Mesodermal cell (in vitro differentiated cells): ENCODE results near the gene IMPA2.

Source experiments
- H3K27ac ChIP-seq: 2 replicates; pipeline ENCODE4 v1.7.0; 2013; ENCODE audit warnings: mild to moderate bottlenecking, low read depth, low read length, moderate library complexity; ENCODE audit not compliant: severe bottlenecking
- H3K36me3 ChIP-seq: 2 replicates; pipeline ENCODE4 v1.7.1; 2013; ENCODE audit warnings: mild to moderate bottlenecking, low read length, moderate library complexity; ENCODE audit not compliant: control insufficient read depth, insufficient read depth
- H3K4me1 ChIP-seq: one replicate; pipeline ENCODE4 v1.7.1; 2013; ENCODE audit warnings: mild to moderate bottlenecking, low read length; ENCODE audit not compliant: insufficient read depth, control insufficient read depth, poor library complexity, severe bottlenecking
- H3K4me3 ChIP-seq: 2 replicates; pipeline ENCODE4 v1.7.0; 2013; ENCODE audit warnings: low read length, control low read depth, mild to moderate bottlenecking; ENCODE audit not compliant: insufficient read depth, poor library complexity, severe bottlenecking; ENCODE audit errors: extremely low read depth
- H3K9me3 ChIP-seq: 2 replicates; pipeline ENCODE4 v1.7.1; 2013; ENCODE audit warnings: mild to moderate bottlenecking, low read length, moderate library complexity; ENCODE audit not compliant: control insufficient read depth
- WGBS, 2 experiments: methylation state at CpG; one replicate each; pipeline ENCODE4 v1.1.5; 2013; ENCODE audit warnings: missing lambda C conversion rate in 2 of 2; ENCODE audit not compliant: insufficient coverage in 2 of 2; 5-methylcytosine and 5-hydroxymethylcytosine counted together

The IMPA2 gene

DNA sequence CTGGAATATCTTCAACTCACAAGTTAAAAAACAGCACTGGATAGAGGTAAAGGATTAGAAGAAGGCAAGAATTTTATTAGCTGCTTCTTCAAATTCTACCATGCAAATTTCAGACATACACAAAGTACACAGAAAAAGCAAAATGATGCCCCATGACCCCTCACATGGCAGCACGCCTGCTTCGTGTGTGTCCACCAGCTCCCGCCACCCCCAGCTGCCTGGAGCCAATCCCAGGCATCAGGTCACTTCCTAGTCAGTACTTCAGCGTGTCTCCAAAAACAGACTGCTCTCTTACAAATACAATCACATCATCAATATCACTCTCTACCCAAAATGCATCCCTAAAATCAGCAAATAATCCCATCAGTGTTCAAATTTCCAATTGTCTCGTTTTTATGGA, 35.8 kb downstream of the IMPA2 start:
- Histone ChIP-seq H3K4me1 (no peaks in the 10 kb centered on the region), H3K9me3 (no peaks in the 10 kb centered on the region), H3K4me3 (no peak overlapping the region), H3K27ac (no peak overlapping the region), H3K36me3 (peaks cover 10% of the 10 kb centered on the region)
- 74 to 77% methylated on average over 4 to 5 of the region's 5 CpGs for WGBS, 2 experiments

DNA sequence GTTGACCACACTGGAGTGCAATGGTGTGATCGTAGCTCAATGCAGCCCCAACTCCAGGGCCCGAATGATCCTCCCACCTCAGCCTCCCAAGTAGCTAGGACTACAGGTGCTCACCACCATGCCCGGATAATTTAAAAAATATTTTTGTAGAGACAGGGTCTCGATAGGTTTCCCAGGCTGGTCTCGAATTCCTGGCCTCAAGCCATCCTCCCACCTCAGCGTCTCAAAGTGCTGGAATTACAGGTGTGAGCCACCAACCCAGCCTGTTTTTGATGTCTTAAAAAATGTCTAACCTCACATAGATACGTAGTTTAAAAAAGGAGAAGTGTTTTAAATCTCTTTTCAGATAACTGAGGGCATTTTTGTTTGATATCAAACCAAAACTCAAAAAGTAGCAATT, 37.6 kb downstream of the IMPA2 start:
- H3K27ac ChIP-seq: no peak overlapping the region
- H3K4me1 ChIP-seq: no peaks in the 10 kb centered on the region
- peaks cover 15% of the 10 kb centered on the region for H3K36me3 ChIP-seq
- H3K9me3 ChIP-seq: no peaks in the 10 kb centered on the region
- no peak overlapping the region for H3K4me3 ChIP-seq
- WGBS, 2 experiments: 96 to 100% methylated on average over 3 to 6 of the region's 7 CpGs

DNA sequence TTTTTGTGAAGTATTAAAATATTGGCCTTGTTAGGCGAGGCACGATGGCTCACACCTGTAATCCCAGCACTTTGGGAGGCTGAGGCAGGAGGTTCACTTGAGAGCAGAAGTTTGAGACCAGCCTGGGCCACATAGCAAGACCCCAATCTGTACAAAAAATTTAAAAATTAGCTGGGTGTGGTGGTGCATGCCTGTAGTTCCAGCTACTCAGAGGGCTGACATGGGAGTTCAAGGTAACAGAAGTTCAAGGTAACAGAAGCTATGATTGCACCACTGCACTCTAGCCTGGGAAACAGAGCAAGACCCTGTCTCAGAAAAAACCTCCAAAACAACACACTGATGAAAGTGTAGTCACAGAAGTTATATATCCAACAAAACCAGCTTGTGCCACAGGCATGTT, 39.8 kb downstream of the IMPA2 start:
- no peak overlapping the region for H3K4me3 ChIP-seq
- H3K36me3 ChIP-seq: peaks cover 12% of the 10 kb centered on the region
- no peaks in the 10 kb centered on the region for H3K9me3 ChIP-seq
- 100% methylated on average over 2 of the region's 2 CpGs for WGBS, 2 experiments
- H3K4me1 ChIP-seq: no peaks in the 10 kb centered on the region
- no peak overlapping the region for H3K27ac ChIP-seq

DNA sequence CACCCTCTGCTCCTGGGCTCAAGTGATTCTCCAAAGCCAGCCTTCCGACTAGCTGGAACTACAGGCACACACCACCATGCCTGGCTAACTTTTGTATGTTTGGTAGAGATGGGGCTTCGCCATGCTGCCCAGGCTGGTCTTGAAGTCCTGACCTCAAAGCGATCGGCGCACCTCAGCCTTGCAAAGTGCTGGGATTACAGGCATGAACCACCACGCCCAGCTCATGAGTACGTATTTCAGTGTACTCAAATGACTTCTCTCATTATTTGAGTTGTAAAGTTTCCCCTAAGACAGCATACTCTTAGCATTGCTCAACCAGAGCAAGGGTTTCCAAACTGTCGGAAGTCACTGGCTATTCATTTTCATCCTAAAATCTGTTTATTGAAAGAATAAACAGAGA, 40.3 kb downstream of the IMPA2 start:
- H3K27ac ChIP-seq: no peak overlapping the region
- H3K9me3 ChIP-seq: no peaks in the 10 kb centered on the region
- 94 to 96% methylated on average over 5 to 6 of the region's 8 CpGs for WGBS, 2 experiments
- peaks cover 12% of the 10 kb centered on the region for H3K36me3 ChIP-seq
- H3K4me3 ChIP-seq: no peak overlapping the region
- H3K4me1 ChIP-seq: no peaks in the 10 kb centered on the region

DNA sequence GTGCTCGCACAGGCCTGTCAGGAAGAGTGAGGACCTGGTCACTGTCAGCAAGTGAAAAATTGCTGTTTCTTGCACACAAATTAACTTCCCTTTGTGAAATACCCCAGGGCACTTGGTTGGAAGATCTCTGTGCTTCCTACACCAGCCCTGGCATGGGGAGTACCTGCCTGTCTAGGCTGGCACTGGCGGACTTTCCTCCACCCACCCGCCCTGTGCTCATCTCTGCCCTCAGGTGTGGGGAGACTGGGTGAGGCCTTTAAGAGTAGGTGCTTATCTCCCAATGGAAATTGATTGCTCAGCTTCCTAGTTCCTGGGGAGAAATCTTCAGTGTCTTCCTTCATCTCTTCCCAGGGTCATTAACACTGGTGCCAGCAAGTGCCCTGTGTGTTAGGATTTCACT, 42.1 kb downstream of the IMPA2 start:
- 100% methylated on average over 1 to 3 of the region's 3 CpGs for WGBS, 2 experiments

DNA sequence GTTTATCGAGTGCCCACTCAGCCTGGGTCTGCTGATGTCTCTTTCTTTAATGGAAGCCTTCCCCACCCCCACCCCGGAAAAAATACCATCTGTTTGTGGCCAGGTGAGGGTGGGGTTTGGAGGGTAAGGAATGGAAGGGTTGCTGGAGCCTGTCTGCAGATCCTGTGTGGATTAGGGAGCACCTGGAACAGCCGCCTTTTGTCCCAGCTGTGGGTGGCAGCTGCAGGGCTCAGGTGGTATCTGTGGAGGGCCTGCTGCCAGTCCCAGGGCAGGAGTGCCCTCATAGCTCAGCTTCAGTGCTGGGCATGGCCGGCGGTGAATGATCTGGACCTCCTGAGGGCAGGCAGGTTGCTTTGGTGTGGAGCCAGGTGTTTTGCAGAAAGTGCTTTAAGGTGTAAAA, 45.3 kb downstream of the IMPA2 start:
- H3K27ac ChIP-seq: no peak overlapping the region
- no peak overlapping the region for H3K4me3 ChIP-seq
- no peaks in the 10 kb centered on the region for H3K9me3 ChIP-seq
- no peaks in the 10 kb centered on the region for H3K4me1 ChIP-seq
- H3K36me3 ChIP-seq: peaks cover 21% of the 10 kb centered on the region
- 95 to 100% methylated on average over 3 to 4 of the region's 5 CpGs for WGBS, 2 experiments

More for the DNA sequence above, 42.1 kb downstream of the IMPA2 start:
- Histone ChIP-seq H3K4me3 (no peak overlapping the region), H3K27ac (no peak overlapping the region), H3K9me3 (no peaks in the 10 kb centered on the region), H3K36me3 (peaks cover 18% of the 10 kb centered on the region), H3K4me1 (no peaks in the 10 kb centered on the region)

DNA sequence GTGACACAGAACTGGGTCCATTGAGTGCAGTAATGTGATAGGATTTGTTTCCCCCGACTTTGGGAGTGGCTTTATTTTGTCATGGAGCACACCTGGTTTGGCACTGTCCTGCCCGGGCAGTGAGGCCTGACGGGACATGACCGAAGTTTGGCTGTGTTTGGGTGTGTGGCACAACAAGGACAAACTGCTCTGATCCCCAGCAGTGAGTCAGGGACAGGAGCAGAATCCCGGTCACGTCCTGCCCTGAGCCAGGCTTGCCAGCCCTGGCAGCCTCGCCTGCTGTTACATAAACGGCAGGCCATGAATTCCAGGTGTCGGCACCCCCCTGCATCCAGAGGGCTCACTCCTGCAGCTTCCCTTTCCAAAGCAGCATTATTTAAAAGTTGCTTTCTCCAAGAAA, 45.7 kb downstream of the IMPA2 start:
- Histone ChIP-seq H3K36me3 (peaks cover 21% of the 10 kb centered on the region), H3K4me1 (no peaks in the 10 kb centered on the region), H3K27ac (no peak overlapping the region), H3K4me3 (no peak overlapping the region), H3K9me3 (no peaks in the 10 kb centered on the region)
- WGBS, 2 experiments: 84 to 92% methylated on average over 9 of the region's 9 CpGs

DNA sequence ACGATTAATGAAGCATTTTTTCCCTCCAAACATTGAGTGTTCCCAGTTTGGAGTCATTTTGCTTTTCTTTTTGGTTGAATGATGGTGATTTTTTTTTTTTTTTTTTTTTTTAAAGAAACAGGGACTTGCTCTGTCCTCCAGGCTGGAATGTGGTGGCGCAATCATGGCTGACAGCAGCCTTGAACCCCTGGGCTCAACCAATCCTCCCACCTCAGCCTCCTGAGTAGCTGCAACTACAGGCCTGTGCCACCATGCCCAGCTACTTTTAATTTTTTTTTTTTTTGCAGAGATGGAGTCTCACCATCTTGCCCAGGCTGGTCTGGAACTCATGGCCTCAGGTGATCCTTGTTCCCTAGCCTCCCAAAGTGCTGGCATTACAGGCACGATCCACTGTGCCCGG, 46.2 kb downstream of the IMPA2 start:
- 92 to 95% methylated on average over 2 to 3 of the region's 4 CpGs for WGBS, 2 experiments
- H3K4me3 ChIP-seq: no peak overlapping the region
- H3K36me3 ChIP-seq: peaks cover 21% of the 10 kb centered on the region
- no peaks in the 10 kb centered on the region for H3K9me3 ChIP-seq
- no peaks in the 10 kb centered on the region for H3K4me1 ChIP-seq
- H3K27ac ChIP-seq: no peak overlapping the region

DNA sequence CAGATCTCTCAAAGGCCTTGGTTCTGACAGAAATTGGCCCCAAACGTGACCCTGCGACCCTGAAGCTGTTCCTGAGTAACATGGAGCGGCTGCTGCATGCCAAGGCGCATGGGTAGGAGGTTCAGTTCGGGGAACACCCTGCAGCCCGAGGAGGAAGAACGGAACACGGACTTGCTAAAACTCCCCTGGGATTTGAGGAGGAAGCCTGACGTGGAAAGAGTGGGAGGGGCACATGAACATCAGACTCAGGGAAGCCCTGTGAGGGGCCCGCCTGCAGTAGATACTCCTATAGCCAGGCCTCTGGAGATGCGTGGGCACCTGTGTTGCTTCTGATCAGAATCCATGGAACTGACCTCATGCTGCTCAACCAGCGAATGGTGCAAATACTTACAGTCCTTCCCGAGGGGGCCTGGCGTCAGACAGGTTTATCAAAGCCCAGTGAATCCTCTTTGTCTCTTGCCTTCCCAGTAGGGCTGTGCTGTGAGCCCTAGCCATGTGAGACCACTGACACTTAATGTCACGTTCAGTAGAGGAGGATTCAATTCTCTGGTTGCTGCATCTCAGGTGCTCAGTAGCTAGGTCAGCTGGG, 46.8 kb downstream of the IMPA2 start:
- no peak overlapping the region for H3K27ac ChIP-seq
- 89 to 91% methylated on average over 13 to 15 of the region's 15 CpGs for WGBS, 2 experiments
- no peaks in the 10 kb centered on the region for H3K9me3 ChIP-seq
- peaks cover 18% of the 10 kb centered on the region for H3K36me3 ChIP-seq
- no peak overlapping the region for H3K4me3 ChIP-seq
- H3K4me1 ChIP-seq: no peaks in the 10 kb centered on the region

DNA sequence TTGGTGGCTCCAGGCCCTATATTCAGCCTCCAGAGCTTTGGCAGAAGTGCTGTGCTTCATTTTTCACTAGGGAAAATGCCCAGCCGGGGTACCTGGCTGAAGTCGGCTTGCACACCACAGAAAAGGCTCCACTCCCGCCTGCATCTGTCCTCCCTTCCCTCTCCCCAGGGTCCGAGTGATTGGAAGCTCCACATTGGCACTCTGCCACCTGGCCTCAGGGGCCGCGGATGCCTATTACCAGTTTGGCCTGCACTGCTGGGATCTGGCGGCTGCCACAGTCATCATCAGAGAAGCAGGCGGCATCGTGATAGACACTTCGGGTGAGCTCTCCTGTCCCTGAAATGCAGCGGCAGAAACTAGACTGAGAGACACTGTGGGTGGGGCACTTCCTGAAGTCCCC, 47.4 kb downstream of the IMPA2 start:
- Histone ChIP-seq H3K36me3 (peaks cover 16% of the 10 kb centered on the region), H3K9me3 (no peaks in the 10 kb centered on the region), H3K27ac (no peak overlapping the region), H3K4me1 (no peaks in the 10 kb centered on the region), H3K4me3 (no peak overlapping the region)
- 94% methylated on average over 9 to 10 of the region's 11 CpGs for WGBS, 2 experiments

DNA sequence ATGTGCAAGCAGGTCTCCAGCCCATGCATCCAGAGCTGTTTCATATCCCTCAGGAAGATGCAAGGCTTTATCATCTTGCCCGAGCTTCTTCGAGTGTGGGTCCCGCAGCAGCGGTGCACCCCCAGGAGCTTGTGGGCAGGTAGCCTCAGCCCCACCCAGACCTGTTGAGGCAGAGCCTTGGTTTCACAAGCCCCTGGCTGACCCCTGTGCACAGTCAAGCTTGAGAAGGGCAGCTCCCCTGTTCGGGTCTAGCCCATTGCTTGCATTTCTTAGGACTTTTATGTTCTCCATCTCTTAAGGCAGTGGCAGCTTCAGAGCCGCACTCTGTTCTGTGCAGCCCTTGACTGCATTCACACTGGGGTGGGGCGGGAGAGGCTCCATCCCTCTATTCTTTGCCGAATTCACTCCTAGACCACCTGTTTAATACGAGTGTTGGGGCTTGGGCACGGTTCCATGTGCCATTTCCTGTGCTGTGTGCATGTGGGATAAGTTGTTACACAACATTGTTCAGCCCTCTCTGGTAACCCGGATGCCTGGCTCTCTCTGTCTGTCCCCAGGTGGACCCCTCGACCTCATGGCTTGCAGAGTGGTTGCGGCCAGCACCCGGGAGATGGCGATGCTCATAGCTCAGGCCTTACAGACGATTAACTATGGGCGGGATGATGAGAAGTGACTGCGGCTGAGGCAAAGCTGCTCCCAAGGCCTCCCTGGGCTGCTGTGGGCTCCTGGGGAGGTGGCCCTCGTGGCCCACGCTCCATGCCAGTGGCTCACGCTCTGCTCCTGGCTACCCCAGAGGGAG, 48.7 kb downstream of the IMPA2 start:
- WGBS, 2 experiments: 96 to 99% methylated on average over 18 to 20 of the region's 21 CpGs
- Histone ChIP-seq H3K27ac (no peak overlapping the region), H3K36me3 (peaks cover 16% of the 10 kb centered on the region), H3K4me3 (no peak overlapping the region), H3K4me1 (no peaks in the 10 kb centered on the region), H3K9me3 (no peaks in the 10 kb centered on the region)
